Esophagus (tissue), 2 donors: ENCODE data around the gene PRKCH. TPM values are rescaled to one million over a fixed set of nuclear protein-coding genes. Genes with fewer than 3 reads are reported as not detected.

Source experiments
- H3K27ac ChIP-seq, 2 donors: one replicate each; pipeline ENCODE4 v1.5.1; 2013; ENCODE audit warnings: low read depth in 2 of 2, mild to moderate bottlenecking in 2 of 2, inconsistent platforms in 1 of 2, low read length in 1 of 2, moderate library complexity in 1 of 2
- H3K27me3 ChIP-seq, 2 donors: one replicate each; pipeline ENCODE4 v1.6.1; 2013; ENCODE audit warnings: low read length in 2 of 2, control low read depth in 1 of 2, mild to moderate bottlenecking in 1 of 2; ENCODE audit not compliant: insufficient read depth in 2 of 2, control insufficient read depth in 1 of 2
- H3K36me3 ChIP-seq, 2 donors: one replicate each; pipeline ENCODE4 v1.6.1; 2013; ENCODE audit warnings: low read length in 1 of 2; ENCODE audit not compliant: control insufficient read depth in 2 of 2, insufficient read depth in 2 of 2
- H3K4me1 ChIP-seq, 2 donors: one replicate each; pipeline ENCODE4 v1.6.1; 2013; ENCODE audit warnings: low read length in 1 of 2; ENCODE audit not compliant: control insufficient read depth in 2 of 2, insufficient read depth in 2 of 2
- H3K4me3 ChIP-seq, 2 donors: one replicate each; pipeline ENCODE4 v1.5.1; 2013; ENCODE audit warnings: low read length in 2 of 2, mild to moderate bottlenecking in 2 of 2, low read depth in 1 of 2, moderate library complexity in 1 of 2
- H3K9me3 ChIP-seq, 2 donors: one replicate each; pipeline ENCODE4 v1.6.1; 2013; ENCODE audit warnings: mild to moderate bottlenecking in 2 of 2, low read depth in 1 of 2, low read length in 1 of 2, moderate library complexity in 1 of 2; ENCODE audit not compliant: control insufficient read depth in 2 of 2, insufficient read depth in 1 of 2
- WGBS, 2 donors: extraction: QIAGEN DNeasy Blood & Tissue Kit; methylation state at CpG; one replicate each; pipeline ENCODE4 v1.1.7; 2013; 5-methylcytosine and 5-hydroxymethylcytosine counted together
- polyA plus RNA-seq, 2 donors: library from polyadenylated mRNA; stranded (reverse); fragments of 200-250 nt; gene quantifications; one replicate each; pipeline ENCODE4 v1.2.3, GENCODE V29; 2013
- donor health status: healthy with polysubstance abuse.
- donor health status: Bipolar disorder and iron deficiency.

PRKCH gene
- polyA plus RNA-seq, 2 donors, result 17.3 to 17.6 TPM

- Histone ChIP-seq H3K27me3 (no peaks in the 10 kb centered on the region), H3K4me3 (no peak overlapping the region), H3K36me3 (no peaks in the 10 kb centered on the region), H3K9me3 (no peaks in the 10 kb centered on the region), H3K4me1 (peaks cover 0 to 4% of the 10 kb centered on the region in 2 donors), H3K27ac (no peak overlapping the region)
- WGBS, 2 donors, result 62 to 86% methylated on average over 3 of the region's 3 CpGs
Measured at GRCh38 chr14:61284001-61284400, 37.4 kb upstream of the PRKCH start.

DNA sequence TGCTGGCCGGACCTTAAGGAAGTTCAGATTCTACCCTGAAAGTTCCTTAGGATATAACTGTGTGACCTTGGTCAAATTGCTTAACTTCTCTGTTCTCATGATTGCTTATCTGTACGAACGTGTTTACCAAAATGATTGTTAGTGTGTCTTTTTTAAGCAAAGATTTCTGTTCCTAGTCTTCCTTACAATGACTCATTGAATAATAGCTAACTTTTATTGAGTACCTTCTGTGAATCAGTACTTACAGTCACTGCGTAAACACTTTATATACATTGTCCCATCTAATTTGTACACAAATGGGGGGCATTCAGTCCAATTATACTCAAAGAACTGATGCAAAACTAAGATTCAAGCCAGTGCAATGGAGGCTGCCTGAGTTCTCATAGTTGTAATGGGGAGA lies 36.0 kb upstream of the PRKCH start:
- H3K4me1 ChIP-seq, result no peaks in the 10 kb centered on the region
- H3K27ac ChIP-seq, result no peak overlapping the region
- WGBS, 2 donors, result 61 to 78% methylated on average over 4 of the region's 4 CpGs
- H3K4me3 ChIP-seq, result no peak overlapping the region
- no peaks in the 10 kb centered on the region for H3K36me3 ChIP-seq
- H3K27me3 ChIP-seq, result no peaks in the 10 kb centered on the region
- H3K9me3 ChIP-seq, result no peaks in the 10 kb centered on the region

- H3K27me3 ChIP-seq, result no peaks in the 10 kb centered on the region
- 75 to 76% methylated on average over 7 of the region's 7 CpGs for WGBS, 2 donors
- no peak overlapping the region for H3K4me3 ChIP-seq
- H3K9me3 ChIP-seq, result no peaks in the 10 kb centered on the region
- no peak overlapping the region for H3K27ac ChIP-seq
- no peaks in the 10 kb centered on the region for H3K36me3 ChIP-seq
- H3K4me1 ChIP-seq, result no peaks in the 10 kb centered on the region
Measured at GRCh38 chr14:61287196-61287595, 34.2 kb upstream of the PRKCH start.

GRCh38 chr14:61288228-61288627 lies 33.2 kb upstream of the PRKCH start:
- Histone ChIP-seq H3K4me1 (no peaks in the 10 kb centered on the region), H3K9me3 (no peaks in the 10 kb centered on the region), H3K36me3 (no peaks in the 10 kb centered on the region), H3K27me3 (no peaks in the 10 kb centered on the region), H3K27ac (no peak overlapping the region), H3K4me3 (no peak overlapping the region)
- 76 to 86% methylated on average over 4 of the region's 4 CpGs for WGBS, 2 donors

DNA sequence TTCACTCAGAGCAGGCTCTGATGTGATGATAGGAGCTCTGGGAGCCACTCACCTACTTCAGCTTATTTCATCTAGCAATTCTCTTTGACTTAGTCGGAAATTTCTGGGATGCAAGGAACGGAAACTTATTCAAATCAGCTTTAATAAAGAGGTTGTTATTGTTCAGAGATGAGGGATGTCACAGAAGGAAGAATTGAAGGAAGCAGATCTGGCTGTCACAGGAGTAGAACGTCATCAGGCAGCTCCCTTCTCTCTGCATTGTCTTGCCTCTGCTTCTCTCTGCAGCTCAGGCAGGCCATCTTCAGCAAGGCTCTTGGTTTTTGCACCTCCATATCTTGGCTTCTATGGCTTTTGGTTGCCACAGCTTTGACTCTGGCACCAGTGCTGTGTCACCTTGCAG lies 32.7 kb upstream of the PRKCH start:
- no peaks in the 10 kb centered on the region for H3K36me3 ChIP-seq
- H3K27me3 ChIP-seq, result no peaks in the 10 kb centered on the region
- H3K4me3 ChIP-seq, result no peak overlapping the region
- no peaks in the 10 kb centered on the region for H3K4me1 ChIP-seq
- no peaks in the 10 kb centered on the region for H3K9me3 ChIP-seq
- 76 to 77% methylated on average over 3 of the region's 3 CpGs for WGBS, 2 donors
- no peak overlapping the region for H3K27ac ChIP-seq

DNA sequence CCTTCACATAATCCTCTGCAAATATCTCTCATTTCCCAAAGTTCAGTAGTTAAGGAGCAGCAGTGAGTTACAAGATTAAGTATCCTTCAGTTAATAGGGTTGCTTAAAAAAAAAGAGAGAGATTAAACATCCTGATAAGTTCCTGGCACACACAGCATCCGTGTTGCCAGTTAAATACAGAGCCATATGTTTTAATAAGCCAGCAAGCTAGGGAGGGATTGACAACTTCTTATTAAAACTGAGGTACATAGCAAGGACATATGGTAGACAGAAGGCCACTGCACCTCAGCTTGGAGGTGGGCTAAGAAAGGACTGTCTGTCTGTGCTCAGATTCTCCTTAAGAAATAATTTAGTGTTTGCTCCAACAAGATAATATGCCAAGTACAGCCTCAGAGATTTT lies 30.7 kb upstream of the PRKCH start:
- no peaks in the 10 kb centered on the region for H3K27me3 ChIP-seq
- H3K4me1 ChIP-seq, result no peaks in the 10 kb centered on the region
- no peaks in the 10 kb centered on the region for H3K36me3 ChIP-seq
- H3K27ac ChIP-seq, result no peak overlapping the region
- H3K4me3 ChIP-seq, result no peak overlapping the region
- 46 to 51% methylated on average over 1 of the region's 1 CpG for WGBS, 2 donors
- no peaks in the 10 kb centered on the region for H3K9me3 ChIP-seq

- H3K9me3 ChIP-seq, result no peaks in the 10 kb centered on the region
- WGBS, 2 donors, result 30 to 31% methylated on average over 3 of the region's 3 CpGs
- no peak overlapping the region for H3K4me3 ChIP-seq
- no peaks in the 10 kb centered on the region for H3K27me3 ChIP-seq
- H3K36me3 ChIP-seq, result no peaks in the 10 kb centered on the region
- no peak overlapping the region for H3K27ac ChIP-seq
- no peaks in the 10 kb centered on the region for H3K4me1 ChIP-seq
Measured at GRCh38 chr14:61296151-61296550, 25.2 kb upstream of the PRKCH start.

- H3K9me3 ChIP-seq, result no peaks in the 10 kb centered on the region
- H3K4me3 ChIP-seq, result no peak overlapping the region
- no peaks in the 10 kb centered on the region for H3K4me1 ChIP-seq
- H3K27ac ChIP-seq, result no peak overlapping the region
- 29 to 30% methylated on average over 2 of the region's 2 CpGs for WGBS, 2 donors
- H3K27me3 ChIP-seq, result no peaks in the 10 kb centered on the region
- H3K36me3 ChIP-seq, result no peaks in the 10 kb centered on the region
Measured at GRCh38 chr14:61296719-61297502, 24.5 kb upstream of the PRKCH start.

GRCh38 chr14:61297581-61297980 lies 23.8 kb upstream of the PRKCH start:
- Histone ChIP-seq H3K4me1 (no peaks in the 10 kb centered on the region), H3K27ac (no peak overlapping the region), H3K9me3 (no peaks in the 10 kb centered on the region), H3K27me3 (no peaks in the 10 kb centered on the region), H3K36me3 (no peaks in the 10 kb centered on the region), H3K4me3 (no peak overlapping the region)
- 78 to 83% methylated on average over 6 of the region's 6 CpGs for WGBS, 2 donors

- no peaks in the 10 kb centered on the region for H3K27me3 ChIP-seq
- no peaks in the 10 kb centered on the region for H3K9me3 ChIP-seq
- 44 to 51% methylated on average over 3 of the region's 3 CpGs for WGBS, 2 donors
- H3K27ac ChIP-seq, result no peak overlapping the region
- no peak overlapping the region for H3K4me3 ChIP-seq
- no peaks in the 10 kb centered on the region for H3K4me1 ChIP-seq
- no peaks in the 10 kb centered on the region for H3K36me3 ChIP-seq
Measured at GRCh38 chr14:61298824-61299223, 22.6 kb upstream of the PRKCH start.
